ENCODE measurements around the gene DCAF8.
"Not testable (repeated sequence)": the region's sequence is repeated elsewhere in the genome, so short reads cannot be mapped to it uniquely, and the experiment has no call there.

The DCAF8 gene

GRCh38 chr1:160261893-160262794 is at the start of gene DCAF8:
Gene DCAF8, minus strand, starts transcription at chr1:160262549. Its CDS starts 18,541 bp downstream, at chr1:160244008.
- Mint-ChIP-seq H3K4me3 (peak within 1 kb of the TSS; percentile 87 to 98), H3K27ac (peak within 1 kb of the TSS; percentile 100), H3K4me1 (peaks cover 47% of the 10 kb centered on the region), H3K27me3 (no peaks in the 10 kb centered on the region), H3K9me3 (no peaks in the 10 kb centered on the region)
- DNase-seq (peak; percentile 97 to 98), ATAC-seq (peak; percentile 87)

- Mint-ChIP-seq H3K4me1 (peaks cover under 1% of the 10 kb centered on the region), H3K4me3 (no peak overlapping the region), H3K27me3 (no peaks in the 10 kb centered on the region)
These were observed 47.2 kb upstream of the DCAF8 start for GRCh38 chr1:160309571-160309970.

GRCh38 chr1:160309185-160309557 is 46.8 kb upstream of the DCAF8 start:
- no peak overlapping the region for H3K27ac Mint-ChIP-seq
- ATAC-seq: no peak
- DNase-seq: no peak

More at GRCh38 chr1:160309571-160309970, 47.2 kb upstream of the DCAF8 start:
- Mint-ChIP-seq H3K9me3 (no peaks in the 10 kb centered on the region), H3K27ac (no peak overlapping the region)
- DNase-seq (no peak), ATAC-seq (no peak)

GRCh38 chr1:160308451-160309184 is 46.3 kb upstream of the DCAF8 start:
- no peak overlapping the region for H3K4me3 Mint-ChIP-seq
- H3K27ac Mint-ChIP-seq: no peak overlapping the region
- H3K9me3 Mint-ChIP-seq: no peaks in the 10 kb centered on the region
- ATAC-seq (no peak), DNase-seq (no peak)
- no peaks in the 10 kb centered on the region for H3K27me3 Mint-ChIP-seq
- H3K4me1 Mint-ChIP-seq: no peaks in the 10 kb centered on the region

More at GRCh38 chr1:160309185-160309557, 46.8 kb upstream of the DCAF8 start:
- H3K4me3 Mint-ChIP-seq: no peak overlapping the region
- H3K9me3 Mint-ChIP-seq: no peaks in the 10 kb centered on the region
- no peaks in the 10 kb centered on the region for H3K4me1 Mint-ChIP-seq
- no peaks in the 10 kb centered on the region for H3K27me3 Mint-ChIP-seq

GRCh38 chr1:160307118-160307791 is 44.9 kb upstream of the DCAF8 start:
- DNase-seq (no peak), ATAC-seq (no peak)
- Mint-ChIP-seq H3K27ac (no peak overlapping the region), H3K4me3 (no peak overlapping the region), H3K27me3 (no peaks in the 10 kb centered on the region), H3K9me3 (no peaks in the 10 kb centered on the region), H3K4me1 (no peaks in the 10 kb centered on the region)

- no peak overlapping the region for H3K4me3 Mint-ChIP-seq
- H3K9me3 Mint-ChIP-seq: no peaks in the 10 kb centered on the region
- peak overlapping the region in 1 of 2 donors; percentile 42 for H3K27ac Mint-ChIP-seq
- DNase-seq: no peak
- no peaks in the 10 kb centered on the region for H3K27me3 Mint-ChIP-seq
- no peaks in the 10 kb centered on the region for H3K4me1 Mint-ChIP-seq
- no peak for ATAC-seq
These were observed 37.8 kb upstream of the DCAF8 start for GRCh38 chr1:160300173-160300572.

- Mint-ChIP-seq H3K27ac (no peak overlapping the region), H3K4me3 (no peak overlapping the region), H3K9me3 (no peaks in the 10 kb centered on the region), H3K4me1 (peaks cover 7% of the 10 kb centered on the region), H3K27me3 (no peaks in the 10 kb centered on the region)
- no peak for ATAC-seq
- DNase-seq: no peak
These were observed 33.7 kb upstream of the DCAF8 start for GRCh38 chr1:160296036-160296435.

- H3K4me1 Mint-ChIP-seq: peaks cover 8% of the 10 kb centered on the region
- no peak overlapping the region for H3K27ac Mint-ChIP-seq
- H3K4me3 Mint-ChIP-seq: no peak overlapping the region
- no peak for ATAC-seq
- no peaks in the 10 kb centered on the region for H3K27me3 Mint-ChIP-seq
- H3K9me3 Mint-ChIP-seq: no peaks in the 10 kb centered on the region
- no peak for DNase-seq
These were observed 30.9 kb upstream of the DCAF8 start for GRCh38 chr1:160293020-160293968.

- ATAC-seq (peak; percentile 96), DNase-seq (peak; percentile 62 to 68)
- H3K9me3 Mint-ChIP-seq: no peaks in the 10 kb centered on the region
- no peak overlapping the region for H3K27ac Mint-ChIP-seq
- H3K4me3 Mint-ChIP-seq: no peak overlapping the region
- no peaks in the 10 kb centered on the region for H3K27me3 Mint-ChIP-seq
- peaks cover 11% of the 10 kb centered on the region for H3K4me1 Mint-ChIP-seq
These were observed 29.2 kb upstream of the DCAF8 start for GRCh38 chr1:160291248-160292220.

- not testable (repeated sequence) for H3K4me3 Mint-ChIP-seq, ATAC-seq, DNase-seq, H3K27me3 Mint-ChIP-seq, H3K9me3 Mint-ChIP-seq
- H3K27ac Mint-ChIP-seq: peak overlapping the region in 1 of 2 donors; percentile 69
- H3K4me1 Mint-ChIP-seq: peaks cover 36% of the 10 kb centered on the region
These were observed 25.4 kb upstream of the DCAF8 start for GRCh38 chr1:160287769-160288168.

- no peaks in the 10 kb centered on the region for H3K27me3 Mint-ChIP-seq
- peaks cover 27% of the 10 kb centered on the region for H3K4me1 Mint-ChIP-seq
- no peak for DNase-seq
- H3K4me3 Mint-ChIP-seq: peak overlapping the region; percentile 98 to 99
- ATAC-seq: no peak
- H3K27ac Mint-ChIP-seq: no peak overlapping the region
- no peaks in the 10 kb centered on the region for H3K9me3 Mint-ChIP-seq
These were observed 23.2 kb upstream of the DCAF8 start for GRCh38 chr1:160285506-160285905.

GRCh38 chr1:160284782-160285344 is 22.5 kb upstream of the DCAF8 start, which contains the start of gene PEX19:
Gene PEX19, minus strand, starts transcription at chr1:160285133. Its CDS starts 9 bp downstream, at chr1:160285124.
- peak; percentile 100 for ATAC-seq
- no peaks in the 10 kb centered on the region for H3K27me3 Mint-ChIP-seq
- H3K4me1 Mint-ChIP-seq: peaks cover 27% of the 10 kb centered on the region
- H3K9me3 Mint-ChIP-seq: no peaks in the 10 kb centered on the region
- H3K27ac Mint-ChIP-seq: peak within 1 kb of the TSS; percentile 98
- H3K4me3 Mint-ChIP-seq: peak within 1 kb of the TSS; percentile 98 to 99
- DNase-seq: peak; percentile 89 to 94

- Mint-ChIP-seq H3K4me1 (peaks cover 27% of the 10 kb centered on the region), H3K4me3 (peak overlapping the region; percentile 98 to 99), H3K27me3 (no peaks in the 10 kb centered on the region), H3K27ac (peak overlapping the region; percentile 98), H3K9me3 (no peaks in the 10 kb centered on the region)
- DNase-seq (peak in 1 of 2 donors; percentile 16), ATAC-seq (peak; percentile 42)
These were observed 22.0 kb upstream of the DCAF8 start for GRCh38 chr1:160284220-160284781.

Data from stimulated activated naive CD8-positive, alpha-beta T cell treated with anti-CD3 and anti-CD28 coated beads, Interleukin-15, amount 100 ng/mL, for 72 hours (primary cell).